ENCODE data around the gene NFKBIZ.

Gene NFKBIZ

DNA sequence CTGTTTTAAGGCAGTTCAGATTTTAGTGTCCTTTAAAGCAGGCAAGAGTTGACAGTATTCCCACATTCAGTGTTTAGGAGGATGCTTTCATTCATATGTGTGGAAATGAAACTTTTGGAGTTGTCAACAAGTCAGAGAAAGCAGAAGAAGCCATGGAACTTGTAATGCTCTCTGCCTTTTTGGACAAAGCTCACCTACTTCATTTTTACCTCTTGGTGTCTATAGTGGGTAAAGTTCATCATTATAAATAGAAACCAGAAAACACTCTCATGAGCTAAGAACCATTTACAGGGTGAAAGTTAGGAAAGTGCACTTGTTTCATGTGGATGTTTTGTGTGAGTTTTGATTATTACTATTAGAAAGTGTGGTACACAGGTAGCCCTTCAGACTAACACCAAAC, 9.2 kb upstream of the NFKBIZ start:
- no peak overlapping the region for H3K9ac ChIP-seq (ENCODE audit: low read length)
- no peak overlapping the region for H2AFZ ChIP-seq (ENCODE audit: low read depth, low read length)
- H3K4me2 ChIP-seq (ENCODE audit: low read length): no peak overlapping the region
- no peak overlapping the region for H3K27ac ChIP-seq (ENCODE audit: low read length)
- no peak overlapping the region for H3K4me3 ChIP-seq (ENCODE audit: low read length)
- peaks cover 63% of the 10 kb centered on the region for H4K20me1 ChIP-seq (ENCODE audit: insufficient read depth, low read length)
- peaks cover 68% of the 10 kb centered on the region for H3K36me3 ChIP-seq (replicated peaks; ENCODE audit: low read depth, low read length)
- TF ChIP-seq, protein P1, sequence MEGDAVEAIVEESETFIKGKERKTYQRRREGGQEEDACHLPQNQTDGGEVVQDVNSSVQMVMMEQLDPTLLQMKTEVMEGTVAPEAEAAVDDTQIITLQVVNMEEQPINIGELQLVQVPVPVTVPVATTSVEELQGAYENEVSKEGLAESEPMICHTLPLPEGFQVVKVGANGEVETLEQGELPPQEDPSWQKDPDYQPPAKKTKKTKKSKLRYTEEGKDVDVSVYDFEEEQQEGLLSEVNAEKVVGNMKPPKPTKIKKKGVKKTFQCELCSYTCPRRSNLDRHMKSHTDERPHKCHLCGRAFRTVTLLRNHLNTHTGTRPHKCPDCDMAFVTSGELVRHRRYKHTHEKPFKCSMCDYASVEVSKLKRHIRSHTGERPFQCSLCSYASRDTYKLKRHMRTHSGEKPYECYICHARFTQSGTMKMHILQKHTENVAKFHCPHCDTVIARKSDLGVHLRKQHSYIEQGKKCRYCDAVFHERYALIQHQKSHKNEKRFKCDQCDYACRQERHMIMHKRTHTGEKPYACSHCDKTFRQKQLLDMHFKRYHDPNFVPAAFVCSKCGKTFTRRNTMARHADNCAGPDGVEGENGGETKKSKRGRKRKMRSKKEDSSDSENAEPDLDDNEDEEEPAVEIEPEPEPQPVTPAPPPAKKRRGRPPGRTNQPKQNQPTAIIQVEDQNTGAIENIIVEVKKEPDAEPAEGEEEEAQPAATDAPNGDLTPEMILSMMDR (IDR thresholded peaks at IDR 0.05; ENCODE audit: low read depth, low read length): no peak
- no peak for TF ChIP-seq EZH2phosphoT487 (IDR thresholded peaks at IDR 0.05; ENCODE audit: low read depth)
- no peaks in the 10 kb centered on the region for H3K9me3 ChIP-seq (ENCODE audit: insufficient read depth, low read length)
- peaks cover 44% of the 10 kb centered on the region for H3K4me1 ChIP-seq (ENCODE audit: low read length)
- no peaks in the 10 kb centered on the region for H3K27me3 ChIP-seq (ENCODE audit: low read depth, low read length)
- peaks cover 98% of the 10 kb centered on the region for H3K79me2 ChIP-seq (ENCODE audit: low read length)

DNA sequence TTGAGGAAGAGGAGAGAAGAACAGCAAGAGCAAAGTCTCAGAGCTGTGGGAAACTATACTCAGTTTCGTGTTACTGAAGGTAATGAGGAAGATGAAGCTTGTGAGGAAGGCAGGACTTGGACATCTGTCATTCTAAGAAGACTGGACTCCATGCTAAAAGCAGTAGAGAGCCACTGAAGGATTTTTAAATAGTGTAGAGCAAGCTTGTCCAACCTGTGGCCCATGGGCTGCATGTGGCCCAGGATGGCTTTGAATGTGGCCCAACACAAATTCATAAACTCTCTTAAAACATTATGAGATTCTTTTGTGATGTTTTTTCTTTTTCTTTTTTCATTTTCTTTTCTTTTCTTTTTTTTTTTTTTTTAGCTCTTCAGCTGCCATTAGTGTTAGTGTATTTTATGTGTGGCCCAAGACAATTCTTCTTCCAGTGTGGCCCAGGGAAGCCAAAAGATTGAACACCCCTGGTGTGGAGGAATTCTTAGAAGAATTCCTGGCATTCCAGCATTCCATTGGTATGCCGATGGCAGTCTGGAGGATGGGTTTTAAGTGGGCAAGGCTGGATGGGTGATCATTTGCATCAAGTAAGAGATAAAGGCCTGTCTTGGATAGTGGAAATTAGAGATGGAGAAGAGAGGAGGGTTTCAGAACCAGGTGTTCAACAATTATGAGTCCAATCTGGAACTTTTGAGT, 6.9 kb upstream of the NFKBIZ start:
- TF ChIP-seq, protein P1 (IDR thresholded peaks at IDR 0.05; ENCODE audit: low read depth, low read length): no peak
- no peak overlapping the region for H3K4me2 ChIP-seq (ENCODE audit: low read length)
- no peak overlapping the region for H3K27ac ChIP-seq (ENCODE audit: low read length)
- peaks cover 29% of the 10 kb centered on the region for H3K4me1 ChIP-seq (ENCODE audit: low read length)
- H3K4me3 ChIP-seq (ENCODE audit: low read length): no peak overlapping the region
- H3K79me2 ChIP-seq (ENCODE audit: low read length): peaks cover 97% of the 10 kb centered on the region
- peaks cover 51% of the 10 kb centered on the region for H4K20me1 ChIP-seq (ENCODE audit: insufficient read depth, low read length)
- H3K9ac ChIP-seq (ENCODE audit: low read length): no peak overlapping the region
- no peaks in the 10 kb centered on the region for H3K9me3 ChIP-seq (ENCODE audit: insufficient read depth, low read length)
- no peaks in the 10 kb centered on the region for H3K27me3 ChIP-seq (ENCODE audit: low read depth, low read length)
- no peak overlapping the region for H2AFZ ChIP-seq (ENCODE audit: low read depth, low read length)
- H3K36me3 ChIP-seq (replicated peaks; ENCODE audit: low read depth, low read length): peaks cover 69% of the 10 kb centered on the region

- H3K4me3 ChIP-seq (ENCODE audit: low read length): no peak overlapping the region
- no peaks in the 10 kb centered on the region for H3K27me3 ChIP-seq (ENCODE audit: low read depth, low read length)
- no peak overlapping the region for H3K4me2 ChIP-seq (ENCODE audit: low read length)
- H4K20me1 ChIP-seq (ENCODE audit: insufficient read depth, low read length): peaks cover 48% of the 10 kb centered on the region
- peaks cover 64% of the 10 kb centered on the region for H3K36me3 ChIP-seq (replicated peaks; ENCODE audit: low read depth, low read length)
- peaks cover 29% of the 10 kb centered on the region for H3K4me1 ChIP-seq (ENCODE audit: low read length)
- no peak overlapping the region for H2AFZ ChIP-seq (ENCODE audit: low read depth, low read length)
- H3K27ac ChIP-seq (ENCODE audit: low read length): no peak overlapping the region
- H3K79me2 ChIP-seq (ENCODE audit: low read length): peaks cover 97% of the 10 kb centered on the region
- no peak overlapping the region for H3K9ac ChIP-seq (ENCODE audit: low read length)
- TF ChIP-seq, protein P1 (IDR thresholded peaks at IDR 0.05; ENCODE audit: low read depth, low read length): no peak
- TF ChIP-seq EZH2phosphoT487 (IDR thresholded peaks at IDR 0.05; ENCODE audit: low read depth): no peak
- H3K9me3 ChIP-seq (ENCODE audit: insufficient read depth, low read length): no peaks in the 10 kb centered on the region
Observed at GRCh38 chr3:101842935-101843330, 6.4 kb upstream of the NFKBIZ start.

GRCh38 chr3:101845425-101845824, 3.9 kb upstream of the NFKBIZ start:
- Histone ChIP-seq H3K4me1 (ENCODE audit: low read length) (peaks cover 30% of the 10 kb centered on the region), H4K20me1 (ENCODE audit: insufficient read depth, low read length) (peaks cover 46% of the 10 kb centered on the region), H2AFZ (ENCODE audit: low read depth, low read length) (no peak overlapping the region), H3K27ac (ENCODE audit: low read length) (no peak overlapping the region), H3K79me2 (ENCODE audit: low read length) (peaks cover 95% of the 10 kb centered on the region), H3K4me3 (ENCODE audit: low read length) (no peak overlapping the region), H3K36me3 (replicated peaks; ENCODE audit: low read depth, low read length) (peaks cover 60% of the 10 kb centered on the region), H3K4me2 (ENCODE audit: low read length) (no peak overlapping the region), H3K27me3 (ENCODE audit: low read depth, low read length) (no peaks in the 10 kb centered on the region), H3K9me3 (ENCODE audit: insufficient read depth, low read length) (no peaks in the 10 kb centered on the region), H3K9ac (ENCODE audit: low read length) (no peak overlapping the region)
- TF ChIP-seq EZH2phosphoT487 (IDR thresholded peaks at IDR 0.05; ENCODE audit: low read depth): no peak
- TF ChIP-seq, protein P1 (IDR thresholded peaks at IDR 0.05; ENCODE audit: low read depth, low read length): no peak
